Right kidney (tissue), 1 donor: ENCODE results near the gene GPX4.
A peak's percentile ranks its signal among the peaks of the same experiment; 100 is the strongest.

Experiments used
- DNase-seq: peaks from one replicate; pipeline ENCODE4 v3.0.0-alpha.2; 2016

GPX4 gene

DNA sequence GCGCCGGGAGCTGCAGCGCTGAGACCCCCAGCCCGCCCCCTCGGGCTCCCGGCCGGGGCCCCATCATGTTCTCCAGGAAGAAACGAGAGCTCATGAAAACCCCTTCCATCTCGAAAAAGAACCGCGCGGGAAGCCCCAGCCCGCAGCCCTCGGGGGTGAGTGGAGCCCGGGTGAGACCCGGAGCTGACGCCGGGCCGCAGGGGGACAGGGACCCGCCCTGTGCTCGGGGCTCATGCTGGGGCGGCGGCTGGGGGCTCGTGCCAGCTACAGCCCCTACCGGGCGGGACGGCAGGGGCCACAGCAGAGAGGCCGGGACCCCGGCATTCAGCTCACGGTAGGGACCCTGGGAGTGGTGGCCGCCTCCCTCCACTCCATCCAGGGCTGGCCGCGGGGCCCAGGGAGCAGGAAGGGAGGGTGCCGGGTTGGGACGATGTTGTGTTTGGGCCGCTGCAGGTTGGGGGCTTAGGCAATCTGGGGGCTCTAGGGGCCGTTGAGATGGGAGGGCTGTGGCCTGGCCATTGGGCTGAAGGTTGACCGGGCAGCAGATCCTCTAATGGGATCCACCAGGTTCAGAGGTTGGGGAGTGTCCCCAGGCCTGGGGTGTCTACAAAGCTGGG is 36.3 kb upstream of the GPX4 start:
- peak; percentile 37 for DNase-seq

DNA sequence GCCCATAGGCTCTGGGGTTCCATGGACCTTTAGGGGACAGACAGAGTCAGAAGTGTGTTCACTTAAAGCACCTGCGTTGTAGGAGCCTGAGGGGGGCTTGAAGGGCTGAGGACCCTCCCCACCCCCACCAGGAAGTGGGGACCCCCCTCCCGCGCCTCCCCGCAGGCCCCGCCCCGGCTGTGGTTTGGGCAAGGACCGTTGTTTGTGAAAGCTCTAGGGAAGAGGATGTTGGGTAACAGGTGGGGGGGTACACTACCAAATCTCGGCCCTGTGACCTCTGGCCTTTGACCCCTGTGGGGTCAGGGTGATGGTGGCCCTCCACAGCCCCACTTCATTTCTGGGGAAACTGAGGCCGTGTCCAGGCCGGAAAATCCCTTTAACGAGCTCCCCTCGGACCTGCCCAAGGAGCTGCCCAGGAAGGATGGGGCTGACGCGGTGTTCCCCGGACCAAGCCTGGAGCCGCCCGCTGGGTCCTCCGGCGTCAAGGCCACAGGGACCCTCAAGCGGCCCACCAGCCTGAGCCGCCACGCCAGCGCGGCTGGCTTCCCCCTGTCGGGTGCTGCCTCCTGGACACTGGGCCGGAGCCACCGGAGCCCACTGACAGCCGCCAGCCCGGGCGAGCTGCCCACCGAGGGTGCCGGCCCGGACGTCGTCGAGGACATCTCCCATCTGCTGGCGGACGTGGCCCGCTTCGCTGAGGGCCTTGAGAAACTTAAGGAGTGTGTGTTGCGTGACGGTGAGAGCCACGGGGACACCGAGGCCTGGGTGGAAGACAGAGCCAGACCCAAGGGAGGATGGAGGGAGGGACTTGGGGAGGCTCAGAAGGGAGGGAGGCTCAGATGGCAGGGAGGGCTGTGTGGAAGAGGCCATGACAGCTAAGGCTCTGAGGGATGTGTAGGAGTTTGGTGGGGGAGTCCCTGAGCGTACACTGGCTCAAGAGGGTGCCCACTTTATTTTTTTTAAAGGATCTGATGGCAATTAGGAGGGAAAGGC is 35.5 kb upstream of the GPX4 start:
- DNase-seq = no peak

DNA sequence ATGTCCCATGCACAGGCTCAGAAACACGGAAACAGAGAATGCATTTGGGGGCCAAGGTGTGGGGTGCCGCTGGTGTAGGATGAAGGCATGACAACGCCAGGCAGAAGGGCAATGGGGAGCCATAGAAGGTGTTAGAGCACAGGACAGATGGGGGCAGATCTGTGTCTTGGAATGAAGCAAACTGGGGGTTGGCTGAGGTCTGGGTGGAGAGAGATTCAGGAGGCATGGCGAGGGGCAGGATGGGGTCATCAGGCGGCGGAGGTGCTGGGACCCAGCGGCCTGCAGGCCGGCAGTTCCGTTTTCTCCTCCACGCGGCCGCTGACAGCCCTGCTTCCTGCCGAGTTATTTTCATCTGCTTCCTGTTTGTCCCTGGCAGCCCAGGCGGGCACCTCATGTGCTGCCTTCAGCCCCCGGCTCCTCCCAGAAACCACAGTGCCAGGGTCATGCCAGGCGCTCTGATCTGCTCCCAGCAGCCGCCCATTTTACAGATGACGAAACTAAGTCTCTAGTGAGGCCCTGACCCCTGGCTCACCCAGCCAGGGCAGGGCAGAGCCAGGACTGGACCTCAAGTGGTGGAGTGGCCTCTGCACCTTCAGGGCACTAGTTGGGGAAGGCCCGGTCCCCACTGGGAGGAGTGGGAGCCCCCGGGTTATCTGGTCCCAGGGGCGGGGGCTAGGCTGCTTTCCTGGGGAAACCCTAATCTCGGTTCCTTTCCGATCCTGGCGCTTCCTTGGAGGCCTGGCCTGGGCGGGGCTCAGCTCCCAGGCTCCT is 34.6 kb upstream of the GPX4 start:
- no peak for DNase-seq

DNA sequence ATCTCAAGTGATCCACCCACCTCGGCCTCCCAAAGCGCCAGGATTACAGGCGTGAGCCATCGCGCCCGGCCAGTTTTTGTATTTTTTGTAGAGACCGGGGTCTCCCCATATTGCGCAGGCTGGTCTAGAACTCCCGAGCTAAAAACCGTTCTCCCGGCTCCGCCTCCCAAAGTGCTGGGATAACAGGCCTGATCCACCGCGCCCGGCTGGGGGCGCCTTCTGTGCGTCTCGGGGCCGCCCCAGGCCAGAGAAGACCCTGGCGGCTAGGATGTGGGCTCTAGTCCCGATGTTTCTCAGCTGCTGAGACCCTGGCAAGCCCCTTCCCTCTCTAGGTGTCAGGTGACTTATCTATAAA is 33.2 kb upstream of the GPX4 start:
- DNase-seq = no peak

DNA sequence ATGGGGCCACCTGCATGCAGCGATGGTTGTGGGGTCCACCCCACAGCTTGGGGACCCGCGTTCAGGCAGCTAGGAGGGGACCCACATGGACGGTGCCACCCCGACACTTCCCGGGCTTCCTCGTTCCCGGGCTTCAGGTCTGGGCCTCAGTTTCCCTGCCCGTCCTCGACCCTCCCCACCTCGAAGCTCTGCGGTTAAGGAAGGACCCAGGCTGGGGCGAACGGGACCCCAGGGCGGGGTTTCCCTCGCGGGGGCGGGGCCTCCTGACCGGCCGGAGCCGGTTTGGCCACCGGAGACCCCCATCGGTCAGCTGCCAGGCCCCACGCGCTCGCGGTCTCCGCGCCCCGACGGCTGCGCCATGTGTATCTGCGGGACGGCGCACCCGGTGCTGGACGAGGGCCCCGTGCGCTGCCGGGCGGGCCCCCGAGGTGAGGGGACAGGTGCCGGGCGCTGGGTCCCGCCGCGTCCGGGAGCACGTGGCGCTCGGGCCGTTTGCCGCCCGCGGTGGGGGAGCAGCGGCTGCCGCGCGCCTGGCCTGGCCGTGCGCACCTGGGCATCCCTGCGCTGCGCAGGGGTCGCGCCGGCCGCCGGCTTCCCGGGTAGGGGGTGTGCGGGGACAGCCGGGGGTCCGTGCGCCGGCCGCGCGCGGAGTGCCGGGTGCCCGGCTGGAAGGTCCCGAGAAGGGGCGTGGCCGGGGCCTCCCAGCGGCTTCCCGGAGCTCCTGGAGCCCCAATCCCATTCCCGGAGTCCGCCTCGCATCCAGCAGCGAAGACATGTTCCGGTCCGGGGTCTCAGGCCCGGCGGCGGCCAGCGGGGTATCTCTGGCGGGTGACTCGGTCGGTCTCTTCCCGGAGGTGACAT is 32.6 kb upstream of the GPX4 start:
- peak; percentile 58 for DNase-seq

DNA sequence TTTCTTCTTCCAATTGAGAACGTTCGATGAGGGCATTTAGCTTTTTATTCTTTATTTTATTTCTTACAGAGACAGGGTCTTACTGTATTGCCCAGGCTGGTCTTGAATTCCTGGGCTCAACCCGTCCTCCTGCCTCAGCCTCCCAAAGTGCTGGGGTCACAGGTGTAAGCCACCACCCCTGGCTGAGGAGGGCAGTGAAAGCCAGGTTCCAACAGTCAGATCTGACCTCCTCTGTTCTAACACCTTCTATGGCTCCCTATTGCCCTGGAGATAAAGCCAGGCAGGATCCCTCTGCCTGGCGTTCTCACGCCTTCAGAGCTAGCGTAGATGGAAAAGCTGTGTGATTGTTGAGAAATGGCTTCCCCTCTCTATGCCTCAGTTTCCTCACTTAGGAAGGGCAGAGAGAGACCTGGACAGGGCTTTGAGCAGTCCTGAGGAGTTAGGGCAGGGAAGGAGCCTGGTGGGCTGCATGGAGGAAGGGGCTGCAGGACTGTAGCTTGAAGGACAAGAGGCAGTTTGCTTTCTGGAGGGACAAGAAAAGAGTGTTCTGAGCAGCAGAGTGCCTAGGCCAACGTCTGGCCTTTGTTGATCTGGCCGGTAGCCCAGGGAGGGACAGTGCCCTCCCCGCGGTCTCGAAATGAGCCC is 31.3 kb upstream of the GPX4 start:
- no peak for DNase-seq

DNA sequence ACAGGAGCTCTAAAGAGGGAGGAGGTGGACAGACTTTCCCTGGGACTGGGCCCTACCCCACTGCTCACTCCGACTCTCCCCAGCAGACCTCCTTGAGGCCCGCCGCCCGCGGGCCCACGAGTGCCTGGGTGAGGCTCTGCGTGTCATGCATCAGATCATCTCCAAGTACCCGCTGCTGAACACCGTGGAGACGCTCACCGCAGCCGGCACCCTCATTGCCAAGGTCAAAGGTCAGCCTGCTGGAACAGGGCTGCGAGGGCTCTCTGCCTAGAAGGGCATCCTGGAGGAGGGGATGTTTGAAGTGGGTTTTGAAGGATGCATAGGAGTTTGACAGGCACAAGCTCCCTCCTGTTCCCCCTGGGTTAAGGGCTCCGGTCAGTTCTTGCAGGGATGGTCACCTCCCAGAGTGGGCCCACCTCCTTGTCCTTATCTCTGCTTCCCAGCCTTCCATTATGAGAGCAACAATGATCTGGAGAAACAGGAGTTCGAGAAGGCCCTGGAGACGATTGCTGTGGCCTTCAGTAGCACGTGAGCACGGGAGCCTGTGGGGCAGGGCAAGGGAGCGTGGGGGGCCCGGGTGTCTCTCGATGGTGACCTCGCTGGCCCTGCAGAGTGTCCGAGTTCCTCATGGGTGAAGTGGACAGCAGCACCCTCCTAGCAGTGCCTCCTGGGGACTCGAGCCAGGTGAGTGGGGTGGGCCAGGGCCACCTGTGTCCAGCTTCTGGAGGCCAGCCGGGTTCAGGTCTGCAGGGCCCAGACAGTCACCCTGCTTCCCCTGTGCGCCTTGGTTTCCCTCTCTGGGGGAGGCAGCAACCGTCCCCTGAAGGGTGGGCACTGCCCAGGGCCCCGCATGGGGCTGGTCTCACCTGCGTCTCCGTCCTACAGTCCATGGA is 30.5 kb upstream of the GPX4 start:
- no peak for DNase-seq

DNA sequence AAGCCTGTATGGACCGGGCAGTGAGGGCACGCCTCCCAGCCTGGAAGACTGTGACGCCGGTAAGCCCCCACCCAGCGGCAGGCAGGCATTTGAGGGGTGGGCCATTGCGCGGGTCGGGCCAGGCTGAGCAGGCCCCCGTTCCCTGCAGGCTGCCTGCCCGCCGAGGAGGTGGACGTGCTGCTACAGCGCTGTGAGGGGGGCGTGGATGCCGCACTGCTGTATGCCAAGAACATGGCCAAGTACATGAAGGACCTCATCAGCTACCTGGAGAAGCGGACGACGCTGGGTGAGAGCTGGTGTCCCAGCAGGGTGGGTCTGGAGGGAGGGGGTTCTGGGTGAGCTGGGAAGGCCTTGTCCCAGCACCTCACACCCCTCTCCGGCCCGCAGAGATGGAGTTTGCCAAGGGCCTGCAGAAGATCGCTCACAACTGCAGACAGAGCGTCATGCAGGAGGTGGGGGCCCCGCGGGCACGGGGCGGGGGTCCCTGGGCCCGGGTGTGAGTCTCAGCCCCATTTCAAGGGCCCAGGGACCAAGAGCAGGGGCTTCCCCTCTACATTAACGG is 29.8 kb upstream of the GPX4 start:
- no peak for DNase-seq

DNA sequence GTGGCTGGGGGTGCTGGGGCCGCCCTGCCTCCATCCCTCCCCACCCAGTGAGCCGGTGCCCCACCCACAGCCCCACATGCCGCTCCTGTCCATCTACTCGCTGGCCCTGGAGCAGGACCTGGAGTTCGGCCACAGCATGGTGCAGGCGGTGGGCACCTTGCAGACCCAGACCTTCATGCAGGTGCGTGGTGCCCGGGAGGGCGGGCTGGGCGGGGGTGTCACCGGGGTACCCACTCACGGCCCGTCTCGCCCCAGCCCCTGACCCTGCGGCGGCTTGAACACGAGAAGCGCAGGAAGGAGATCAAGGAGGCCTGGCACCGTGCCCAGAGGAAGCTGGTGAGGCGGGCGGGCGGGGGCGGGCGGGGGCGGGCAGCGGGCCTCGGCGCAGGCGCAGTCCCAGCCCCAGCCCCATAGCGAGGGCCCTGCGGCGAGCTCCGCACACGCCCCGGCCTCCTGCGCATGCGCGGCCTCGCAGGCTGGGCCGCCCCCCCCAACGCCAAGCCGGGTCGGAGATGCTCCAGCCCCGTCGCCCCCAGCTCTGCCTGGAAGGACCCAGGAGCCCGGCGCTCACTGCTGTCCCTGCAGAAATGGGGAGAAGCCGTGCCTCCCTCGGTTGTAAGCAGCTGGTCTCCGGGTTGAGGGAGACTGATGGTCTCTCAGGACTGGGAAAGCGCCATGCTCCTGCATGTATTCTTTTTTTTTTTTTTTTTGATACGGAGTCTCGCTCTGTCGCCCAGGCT is 29.1 kb upstream of the GPX4 start:
- no peak for DNase-seq

DNA sequence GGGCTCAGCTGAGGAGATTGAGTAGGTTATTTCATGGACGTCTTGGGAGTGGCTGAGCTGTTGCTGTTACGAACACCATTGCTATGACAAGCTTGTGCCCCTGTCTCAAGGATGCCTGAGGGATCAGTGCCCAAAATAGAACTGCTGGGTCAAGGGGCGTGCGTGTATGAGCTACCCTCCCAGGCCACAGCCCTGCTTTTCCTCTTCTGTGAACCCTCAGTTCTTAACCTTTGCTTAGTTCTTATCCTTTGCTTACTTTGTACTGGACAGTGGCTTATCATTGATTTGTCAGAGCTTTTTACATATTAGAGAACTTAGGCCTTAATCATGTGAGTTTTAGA is 27.8 kb upstream of the GPX4 start:
- no peak for DNase-seq

DNA sequence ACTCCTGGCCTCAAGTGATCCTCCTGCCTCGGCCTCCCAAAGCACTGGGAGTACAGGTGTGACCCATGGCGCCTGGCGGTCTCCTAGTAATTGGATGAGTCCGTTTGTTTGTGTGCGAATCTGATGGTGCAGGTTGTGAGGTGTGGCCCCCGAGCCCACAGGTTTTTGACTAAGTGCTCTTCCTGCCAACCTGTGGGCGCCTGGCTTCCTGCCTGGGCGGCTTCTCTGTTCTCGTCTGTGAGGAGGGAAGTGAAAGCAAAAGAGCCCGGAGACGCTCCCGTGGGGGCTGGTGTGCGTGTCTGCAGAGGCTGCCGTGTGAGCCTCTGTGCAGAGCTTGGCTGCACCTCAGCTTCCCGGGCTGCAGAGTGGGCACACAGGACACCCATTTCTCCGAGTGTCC is 26.8 kb upstream of the GPX4 start:
- no peak for DNase-seq

DNA sequence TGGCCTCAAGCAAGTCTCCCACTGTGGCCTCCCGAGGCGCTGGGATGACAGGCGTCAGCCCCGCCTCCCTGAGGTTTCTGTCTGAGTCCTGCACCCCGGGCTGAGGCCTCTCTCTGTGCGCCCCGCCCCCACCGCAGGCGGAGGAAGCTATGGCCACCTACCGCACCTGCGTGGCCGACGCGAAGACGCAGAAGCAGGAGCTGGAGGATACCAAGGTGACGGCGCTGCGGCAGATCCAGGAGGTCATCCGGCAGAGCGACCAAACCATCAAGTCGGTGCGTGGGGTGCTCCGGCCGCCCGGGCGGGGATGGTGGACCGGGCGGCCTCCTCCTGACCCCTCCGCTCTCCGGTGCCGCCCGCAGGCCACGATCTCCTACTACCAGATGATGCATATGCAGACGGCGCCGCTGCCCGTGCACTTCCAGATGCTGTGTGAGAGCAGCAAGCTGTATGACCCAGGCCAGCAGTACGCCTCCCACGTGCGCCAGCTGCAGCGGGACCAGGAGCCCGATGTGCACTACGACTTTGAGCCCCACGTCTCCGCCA is 24.2 kb upstream of the GPX4 start:
- no peak for DNase-seq

DNA sequence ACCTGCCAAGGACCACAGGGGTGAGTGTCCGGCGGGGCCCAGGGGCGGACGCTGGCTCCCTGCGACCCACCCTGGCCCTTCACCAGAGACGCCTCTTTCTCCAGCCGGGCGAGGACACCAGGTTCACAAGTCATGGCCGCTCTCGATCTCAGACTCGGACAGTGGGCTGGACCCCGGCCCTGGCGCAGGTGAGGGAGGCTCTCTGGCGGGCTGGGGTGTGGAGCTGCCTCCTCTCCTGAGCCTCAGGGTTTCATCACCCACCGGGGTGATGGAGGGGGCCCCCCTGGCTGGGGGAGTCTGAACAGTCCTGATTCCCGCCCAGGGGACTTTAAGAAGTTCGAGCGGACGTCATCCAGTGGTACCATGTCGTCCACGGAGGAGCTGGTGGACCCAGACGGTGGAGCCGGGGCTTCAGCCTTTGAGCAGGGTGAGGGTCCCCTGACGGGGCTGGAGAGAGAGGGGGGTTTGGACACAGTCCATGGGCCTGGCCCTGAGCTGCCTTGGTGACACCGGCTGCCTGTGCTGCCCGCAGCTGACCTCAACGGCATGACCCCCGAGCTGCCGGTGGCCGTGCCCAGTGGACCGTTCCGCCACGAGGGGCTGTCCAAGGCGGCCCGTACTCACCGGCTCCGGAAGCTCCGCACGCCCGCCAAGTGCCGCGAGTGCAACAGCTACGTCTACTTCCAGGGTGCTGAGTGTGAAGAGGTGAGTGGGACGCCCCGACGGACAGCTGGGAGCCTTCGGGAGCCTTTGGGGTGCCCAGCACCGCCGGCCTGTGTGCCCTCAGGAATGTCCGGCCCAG is 23.2 kb upstream of the GPX4 start:
- DNase-seq = no peak

DNA sequence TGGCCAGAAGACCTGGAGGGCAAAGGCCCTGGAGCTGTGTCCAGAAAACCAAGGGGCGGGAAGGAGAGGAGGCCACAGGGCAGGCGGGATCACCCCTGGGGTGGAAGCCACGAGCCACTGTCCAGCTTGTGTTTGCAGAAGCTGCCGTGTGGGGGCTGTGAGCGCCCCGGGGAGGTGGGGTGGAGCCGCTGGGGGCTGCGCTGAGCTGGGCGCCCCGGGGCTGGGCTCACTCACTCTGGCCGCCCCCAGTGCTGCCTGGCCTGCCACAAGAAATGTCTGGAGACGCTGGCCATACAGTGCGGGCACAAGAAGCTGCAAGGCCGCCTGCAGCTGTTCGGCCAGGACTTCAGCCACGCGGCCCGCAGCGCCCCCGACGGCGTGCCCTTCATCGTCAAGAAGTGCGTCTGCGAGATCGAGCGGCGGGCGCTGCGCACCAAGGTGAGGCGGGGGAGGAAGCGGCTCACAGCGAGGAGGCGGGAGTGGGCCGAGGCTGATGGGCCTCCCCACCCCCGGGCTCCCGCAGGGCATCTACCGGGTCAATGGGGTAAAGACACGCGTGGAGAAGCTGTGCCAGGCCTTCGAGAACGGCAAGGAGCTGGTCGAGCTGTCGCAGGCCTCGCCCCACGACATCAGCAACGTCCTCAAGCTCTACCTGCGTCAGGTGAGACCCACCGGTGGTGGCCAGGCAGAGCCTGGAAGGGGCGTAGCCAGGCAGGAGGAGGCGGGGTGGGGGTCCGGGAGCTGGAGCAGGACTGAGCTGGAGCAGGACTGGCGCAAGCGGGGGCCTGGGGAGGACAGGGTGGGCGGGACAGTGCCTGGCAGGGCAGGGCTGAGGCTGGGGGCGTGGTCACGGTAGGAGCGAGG is 22.3 kb upstream of the GPX4 start:
- DNase-seq = no peak

DNA sequence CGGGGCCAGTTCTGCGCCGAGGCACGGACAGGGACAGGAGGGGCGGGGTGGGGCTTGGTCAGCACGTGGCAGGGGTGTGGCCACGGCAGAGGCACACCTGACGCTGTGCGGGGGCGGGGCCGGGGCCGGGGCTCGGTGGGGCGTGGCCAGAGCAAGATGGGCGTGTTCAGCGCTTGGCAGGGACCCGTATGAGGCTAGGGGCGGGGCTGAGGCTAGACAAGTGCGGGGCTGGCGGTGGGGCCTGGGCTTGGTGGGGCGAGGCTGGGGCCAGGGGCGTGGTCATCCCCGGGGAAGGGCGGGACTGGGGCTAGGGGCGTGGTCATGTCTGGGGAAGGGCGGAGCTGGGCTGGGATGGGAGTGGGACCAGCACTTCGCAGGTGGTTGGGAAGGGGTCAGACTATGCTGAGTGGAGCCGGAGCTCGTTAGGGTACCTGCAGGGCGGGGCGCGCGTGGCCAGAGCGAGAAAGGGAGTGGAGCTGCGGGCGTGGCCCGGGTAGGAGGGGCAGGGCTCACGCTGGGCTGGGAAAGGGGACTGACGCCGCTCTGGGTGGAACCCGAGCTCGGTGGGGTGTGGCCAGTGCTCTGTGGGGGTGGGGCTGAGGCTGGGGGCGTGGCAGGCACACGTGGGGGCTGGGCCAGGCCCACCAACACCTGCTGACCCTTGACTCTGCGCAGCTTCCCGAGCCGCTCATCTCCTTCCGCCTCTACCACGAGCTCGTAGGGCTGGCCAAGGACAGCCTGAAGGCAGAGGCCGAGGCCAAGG is 21.4 kb upstream of the GPX4 start:
- peak; percentile 64 for DNase-seq
